ENCODE measurements around the gene UNC5C. TPM values are rescaled to one million over a fixed set of nuclear protein-coding genes. Genes with fewer than 3 reads are reported as not detected.

The UNC5C gene
- total and polyA plus RNA-seq, 2 of the 4 experiments (the other 2 are of a cell fraction) = under 0.01 TPM

GRCh38 chr4:95197353-95197752 lies 351.4 kb downstream of the UNC5C start:
- in situ Hi-C loops (cut with MboI; ENCODE audit: low sequenced_read_pairs) = no loop called here
- CTCF ChIA-PET = no interaction called here
- no peak overlapping the region for H4K5ac ChIP-seq (ENCODE audit: low read depth, low read length)

More at GRCh38 chr4:95197353-95197752, 351.4 kb downstream of the UNC5C start:
- DNase-seq = no peak
- no peak overlapping the region for H4K91ac ChIP-seq (ENCODE audit: insufficient read depth, low read depth, low read length)
- POLR2A ChIA-PET (ENCODE audit: unreplicated experiment) = no interaction called here
- intact Hi-C loops (cut with micrococcal nuclease) (no loop called here), dilution Hi-C loops (cut with HindIII; ENCODE audit: low sequenced_read_pairs, unreplicated experiment) (no loop called here)
- no peaks in the 10 kb centered on the region for H3K9me3 ChIP-seq (ENCODE audit: control insufficient read depth, insufficient read depth, low read length)
- H4K20me1 ChIP-seq (ENCODE audit: insufficient read depth, low read length) = no peaks in the 10 kb centered on the region
- H3K36me3 ChIP-seq (ENCODE audit: control insufficient read depth, insufficient read depth, low read length) = no peaks in the 10 kb centered on the region
- no peaks in the 10 kb centered on the region for H3K4me1 ChIP-seq (ENCODE audit: control insufficient read depth, insufficient read depth, low read length)
- peaks cover 2% of the 10 kb centered on the region; the same call in 1 of the 2 replicates for H3K27me3 ChIP-seq (ENCODE audit: control insufficient read depth, insufficient read depth, low read length)
- no peaks in the 10 kb centered on the region for H3K9me1 ChIP-seq (ENCODE audit: insufficient read depth, low read length)
- no peak overlapping the region for H2BK5ac ChIP-seq (ENCODE audit: low read depth, low read length, poor library complexity, severe bottlenecking)
- no peak overlapping the region for H2AK5ac ChIP-seq (ENCODE audit: low read depth, low read length)
- no peak overlapping the region for H3K9ac ChIP-seq (ENCODE audit: low read depth, low read length)
- H4K8ac ChIP-seq (ENCODE audit: low read depth in 2 of 2, low read length in 2 of 2) = no peak overlapping the region
- H2AK9ac ChIP-seq (replicated peaks; ENCODE audit: low read depth, low read length, poor library complexity) = no peak overlapping the region
- H3K18ac ChIP-seq (ENCODE audit: low read depth, low read length) = no peak overlapping the region
- ATAC-seq (ENCODE audit: low read depth) = no peak
- no peak overlapping the region for H3K23ac ChIP-seq (ENCODE audit: low read depth, low read length)
- TF ChIP-seq MXI1 (IDR thresholded peaks at IDR 0.05; ENCODE audit: borderline replicate concordance, low read depth, low read length) (no peak), FOS (IDR thresholded peaks at IDR 0.05; ENCODE audit: low read depth, low read length) (no peak), SMC3 (IDR thresholded peaks at IDR 0.05; ENCODE audit: low read depth, low read length) (no peak), BHLHE40 (IDR thresholded peaks at IDR 0.05; ENCODE audit: low read depth, low read length) (no peak), CTCF (conservative IDR thresholded peaks at IDR 0.05; ENCODE audit: low read depth, low read length) (no peak), CEBPB (IDR thresholded peaks at IDR 0.05; ENCODE audit: low read depth, low read length) (no peak), RCOR1 (IDR thresholded peaks at IDR 0.05; ENCODE audit: insufficient replicate concordance, low read length) (no peak), CHD1 (IDR thresholded peaks at IDR 0.05; ENCODE audit: low read depth, low read length) (no peak)
- TF ChIP-seq, protein P1, sequence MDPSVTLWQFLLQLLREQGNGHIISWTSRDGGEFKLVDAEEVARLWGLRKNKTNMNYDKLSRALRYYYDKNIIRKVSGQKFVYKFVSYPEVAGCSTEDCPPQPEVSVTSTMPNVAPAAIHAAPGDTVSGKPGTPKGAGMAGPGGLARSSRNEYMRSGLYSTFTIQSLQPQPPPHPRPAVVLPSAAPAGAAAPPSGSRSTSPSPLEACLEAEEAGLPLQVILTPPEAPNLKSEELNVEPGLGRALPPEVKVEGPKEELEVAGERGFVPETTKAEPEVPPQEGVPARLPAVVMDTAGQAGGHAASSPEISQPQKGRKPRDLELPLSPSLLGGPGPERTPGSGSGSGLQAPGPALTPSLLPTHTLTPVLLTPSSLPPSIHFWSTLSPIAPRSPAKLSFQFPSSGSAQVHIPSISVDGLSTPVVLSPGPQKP (IDR thresholded peaks at IDR 0.05; ENCODE audit: borderline replicate concordance, low read depth, low read length) = no peak
- TF ChIP-seq, protein P2, sequence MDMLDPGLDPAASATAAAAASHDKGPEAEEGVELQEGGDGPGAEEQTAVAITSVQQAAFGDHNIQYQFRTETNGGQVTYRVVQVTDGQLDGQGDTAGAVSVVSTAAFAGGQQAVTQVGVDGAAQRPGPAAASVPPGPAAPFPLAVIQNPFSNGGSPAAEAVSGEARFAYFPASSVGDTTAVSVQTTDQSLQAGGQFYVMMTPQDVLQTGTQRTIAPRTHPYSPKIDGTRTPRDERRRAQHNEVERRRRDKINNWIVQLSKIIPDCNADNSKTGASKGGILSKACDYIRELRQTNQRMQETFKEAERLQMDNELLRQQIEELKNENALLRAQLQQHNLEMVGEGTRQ (IDR thresholded peaks at IDR 0.05; ENCODE audit: low read depth, low read length) = no peak
- no peak overlapping the region for H3K27ac ChIP-seq (ENCODE audit: insufficient read depth, low read length)
- no peak overlapping the region for H3K4me3 ChIP-seq (ENCODE audit: insufficient read depth, low read depth, low read length)
- no peak overlapping the region for H3K4me2 ChIP-seq (ENCODE audit: low read depth, low read length)
- no peak overlapping the region for H2AFZ ChIP-seq (replicated peaks; ENCODE audit: low read length, poor library complexity)
- 80% methylated on average over 1 of the region's 6 CpGs; no CpG with 5 or more reads in 1 of the 2 experiments for WGBS, 2 experiments (ENCODE audit: extremely low coverage in 2 of 2, insufficient read length in 1 of 2)
- H2BK20ac ChIP-seq (ENCODE audit: low read depth, low read length) = no peak overlapping the region
- no peaks in the 10 kb centered on the region for H3K79me1 ChIP-seq (ENCODE audit: low read depth in 1 of 2, low read length in 2 of 2)
- no peak overlapping the region for H2BK120ac ChIP-seq (ENCODE audit: low read depth, low read length)
- no peak overlapping the region for H3K4ac ChIP-seq (ENCODE audit: low read depth, low read length)
- no TSS peak for BruUV-seq (replicated peaks)
- H3K14ac ChIP-seq (replicated peaks; ENCODE audit: low read depth, low read length) = no peak overlapping the region
- no peak overlapping the region for H3K56ac ChIP-seq (ENCODE audit: extremely low read depth, insufficient read depth, low read length)
- H2BK15ac ChIP-seq (ENCODE audit: low read depth, low read length) = no peak overlapping the region
